Stromal cell of bone marrow (primary cell): ENCODE results near the gene UEVLD.
"Not testable (repeated sequence)": the region's sequence is repeated elsewhere in the genome, so short reads cannot be mapped to it uniquely, and the experiment has no call there.

Experiments
- DNase-seq: peaks from one replicate; pipeline ENCODE4 v3.0.0-alpha.2; 2012; ENCODE audit warnings: low read depth

The UEVLD gene

GRCh38 chr11:18588297-18589252 lies at the start of gene UEVLD:
Gene UEVLD (minus strand): TSS chr11:18588734. CDS start chr11:18588654, 80 bp downstream.
- peak; percentile 79 for DNase-seq

GRCh38 chr11:18634140-18635032 lies 45.9 kb upstream of the UEVLD start, which contains the start of gene SPTY2D1:
Gene SPTY2D1 (minus strand): TSS chr11:18634342. CDS start chr11:18634257, 85 bp downstream.
- peak; percentile 99 for DNase-seq

GRCh38 chr11:18633256-18634139 lies 45.0 kb upstream of the UEVLD start:
- DNase-seq = no peak

- DNase-seq = no peak
Measured at GRCh38 chr11:18632841-18633240, 44.3 kb upstream of the UEVLD start.

- DNase-seq = no peak
Measured at GRCh38 chr11:18624161-18624560, 35.6 kb upstream of the UEVLD start.

GRCh38 chr11:18623707-18624106 lies 35.2 kb upstream of the UEVLD start:
- no peak for DNase-seq

- no peak for DNase-seq
Measured at GRCh38 chr11:18618342-18619025, 29.9 kb upstream of the UEVLD start.

- peak; percentile 41 for DNase-seq
Measured at GRCh38 chr11:18617688-18618341, 29.3 kb upstream of the UEVLD start.

GRCh38 chr11:18615628-18616392 lies 27.3 kb upstream of the UEVLD start:
- DNase-seq = no peak

GRCh38 chr11:18614667-18615066 lies 26.1 kb upstream of the UEVLD start:
- no peak for DNase-seq

- DNase-seq = no peak
Measured at GRCh38 chr11:18612394-18612793, 23.9 kb upstream of the UEVLD start.

GRCh38 chr11:18611196-18611595 lies 22.7 kb upstream of the UEVLD start:
- no peak for DNase-seq

GRCh38 chr11:18608376-18608775 lies 19.8 kb upstream of the UEVLD start:
- no peak for DNase-seq

- DNase-seq = no peak
Measured at GRCh38 chr11:18600915-18601569, 12.5 kb upstream of the UEVLD start.

- no peak for DNase-seq
Measured at GRCh38 chr11:18599739-18600230, 11.3 kb upstream of the UEVLD start, which contains the start of gene MISFA. Gene MISFA (plus strand): TSS chr11:18599789. CDS start chr11:18599929, 140 bp downstream.

GRCh38 chr11:18594999-18595749 lies 6.6 kb upstream of the UEVLD start:
- no peak for DNase-seq

GRCh38 chr11:18594088-18594487 lies 5.6 kb upstream of the UEVLD start:
- not testable (repeated sequence) for DNase-seq

GRCh38 chr11:18590571-18590970 lies 2.0 kb upstream of the UEVLD start:
- DNase-seq = no peak
